PC-3 (cell line): ENCODE data around the gene DDX43. TPM values are rescaled to one million over a fixed set of nuclear protein-coding genes. Genes with fewer than 3 reads are reported as not detected.

Experiments
- ATAC-seq: fragments of 200-7000 bp; cut with Tn5 transposase; 2 replicates; pipeline ENCODE4 v1.9.1; 2020; ENCODE audit warnings: mild to moderate bottlenecking, moderate library complexity
- BruUV-seq: library from RNA; stranded (reverse); fragments of 400-500 nt; replicated peaks from 2 replicates; lab custom pipeline; 2021; lab: Mats Ljungman, UMichigan
- CTCF ChIA-PET: fragments of 300-600 bp; sonication (Branson Sonifier 250); formaldehyde crosslinking; loops from one replicate; lab custom pipeline; 2022; ENCODE audit warnings: antibody characterized with exemption; lab: Charles Lee
- POLR2A ChIA-PET: fragments of 300-600 bp; sonication (Branson Sonifier 250); formaldehyde crosslinking; loops from one replicate; lab custom pipeline; 2022; ENCODE audit warnings: antibody characterized with exemption; ENCODE audit not compliant: unreplicated experiment; lab: Charles Lee
- DNase-seq: peaks from one replicate; pipeline ENCODE4 v3.0.0-alpha.2; 2015
- H2AFZ ChIP-seq: fragments of 300-600 bp; sonication (generic); 2 replicates; pipeline ENCODE4 v1.6.0; 2016; ENCODE audit warnings: antibody characterized with exemption, low read length
- H3F3A ChIP-seq: fragments of 300-600 bp; sonication (generic); one replicate; pipeline ENCODE4 v1.6.0; 2017; ENCODE audit warnings: antibody characterized with exemption, low read length, control low read depth, mild to moderate bottlenecking; ENCODE audit not compliant: unreplicated experiment
- H3K27ac ChIP-seq: fragments of 300-600 bp; sonication (generic); 2 replicates; pipeline ENCODE4 v1.5.1; 2016; ENCODE audit warnings: mild to moderate bottlenecking, low read length
- H3K27me3 ChIP-seq: fragments of 300-600 bp; sonication (generic); 2 replicates; pipeline ENCODE4 v1.6.1; 2016; ENCODE audit warnings: low read length, mixed read lengths
- H3K36me3 ChIP-seq: fragments of 300-600 bp; sonication (generic); 2 replicates; pipeline ENCODE4 v1.6.1; 2016; ENCODE audit warnings: low read depth, mixed run types, low read length, mixed read lengths
- H3K4me1 ChIP-seq: fragments of 300-600 bp; sonication (generic); 2 replicates; pipeline ENCODE4 v1.5.1; 2016; ENCODE audit warnings: low read length; ENCODE audit not compliant: insufficient read depth
- H3K4me2 ChIP-seq: fragments of 300-600 bp; sonication (generic); 2 replicates; pipeline ENCODE4 v1.6.0; 2016; ENCODE audit warnings: low read length
- H3K4me3 ChIP-seq: fragments of 300-600 bp; sonication (generic); 2 replicates; pipeline ENCODE4 v1.5.1; 2016; ENCODE audit warnings: mild to moderate bottlenecking, low read length, mixed read lengths
- H3K79me2 ChIP-seq: fragments of 300-600 bp; sonication (generic); 2 replicates; pipeline ENCODE4 v1.6.1; 2017; ENCODE audit warnings: low read length, mixed read lengths
- H3K9ac ChIP-seq: fragments of 300-600 bp; sonication (generic); 2 replicates; pipeline ENCODE4 v1.6.0; 2016; ENCODE audit warnings: mild to moderate bottlenecking, low read length
- H3K9me2 ChIP-seq: fragments of 300-600 bp; sonication (generic); replicated peaks from 2 replicates; pipeline ENCODE4 v1.6.1; 2016; ENCODE audit warnings: mixed run types, low read length, mixed read lengths
- H3K9me3 ChIP-seq: fragments of 300-600 bp; sonication (generic); 2 replicates; pipeline ENCODE4 v1.6.1; 2016; ENCODE audit warnings: low read length, mixed read lengths
- H4K20me1 ChIP-seq: fragments of 300-600 bp; sonication (generic); 2 replicates; pipeline ENCODE4 v1.6.1; 2016; ENCODE audit warnings: low read length, mixed read lengths
- CTCF ChIP-seq: fragments of 300-600 bp; sonication (generic); conservative IDR thresholded peaks from 2 replicates; pipeline ENCODE4 v1.5.1; 2017; ENCODE audit warnings: antibody characterized with exemption, low read depth, mild to moderate bottlenecking, low read length
- EZH2 ChIP-seq: fragments of 300-600 bp; sonication (generic); IDR thresholded peaks from one replicate; pipeline ENCODE4 v1.6.1; 2017; ENCODE audit warnings: antibody characterized with exemption, mild to moderate bottlenecking, low read length; ENCODE audit not compliant: unreplicated experiment
- EZH2phosphoT487 ChIP-seq: fragments of 300-600 bp; sonication (generic); IDR thresholded peaks from 2 replicates; pipeline ENCODE4 v1.6.1; 2018; ENCODE audit warnings: mild to moderate bottlenecking, antibody characterized with exemption, low read length, borderline replicate concordance
- intact Hi-C: fragments of 100-400 bp; cut with micrococcal nuclease; formaldehyde crosslinking; loops from 2 replicates; pipeline ENCODE4 v1.9.0; 2023
- total RNA-seq: library from RNA; depleted of rRNA; stranded (reverse); fragments of >200 nt; gene quantifications from 2 replicates; pipeline ENCODE4 v1.2.3, GENCODE V29; 2014

The DDX43 gene
- total RNA-seq, 1 experiment from 2014 or later = not detected

GRCh38 chr6:73349311-73349710, 45.3 kb upstream of the DDX43 start:
- H3K4me3 ChIP-seq = no peak overlapping the region
- H3K9me2 ChIP-seq = no peaks in the 10 kb centered on the region
- no peak for ATAC-seq
- no peaks in the 10 kb centered on the region for H3K36me3 ChIP-seq
- no peak overlapping the region for H3K4me2 ChIP-seq
- no peaks in the 10 kb centered on the region for H3K27me3 ChIP-seq
- H3K9me3 ChIP-seq = no peaks in the 10 kb centered on the region
- H3K9ac ChIP-seq = no peak overlapping the region
- BruUV-seq = no TSS peak
- no peaks in the 10 kb centered on the region for H3K4me1 ChIP-seq
- no peaks in the 10 kb centered on the region for H3F3A ChIP-seq
- no peaks in the 10 kb centered on the region for H4K20me1 ChIP-seq
- no peak overlapping the region for H3K27ac ChIP-seq
- no peak for TF ChIP-seq EZH2
- TF ChIP-seq EZH2phosphoT487 = no peak
- TF ChIP-seq CTCF = no peak
- DNase-seq = no peak
- CTCF ChIA-PET = no interaction called here
- no peaks in the 10 kb centered on the region for H3K79me2 ChIP-seq
- POLR2A ChIA-PET = no interaction called here
- intact Hi-C loops = no loop called here
- no peak overlapping the region for H2AFZ ChIP-seq

- Histone ChIP-seq H3K27me3 (no peaks in the 10 kb centered on the region), H3K36me3 (no peaks in the 10 kb centered on the region), H3K9me3 (no peaks in the 10 kb centered on the region), H3K4me3 (no peak within 1 kb of the TSS), H2AFZ (no peak within 1 kb of the TSS), H3K9me2 (no peaks in the 10 kb centered on the region), H4K20me1 (no peaks in the 10 kb centered on the region), H3F3A (no peaks in the 10 kb centered on the region), H3K4me1 (no peaks in the 10 kb centered on the region), H3K4me2 (no peak within 1 kb of the TSS), H3K27ac (no peak within 1 kb of the TSS), H3K79me2 (no peaks in the 10 kb centered on the region), H3K9ac (no peak within 1 kb of the TSS)
- intact Hi-C loops = no loop called here
- CTCF ChIA-PET = no interaction called here
- BruUV-seq = no TSS peak
- POLR2A ChIA-PET = no interaction called here
- DNase-seq (no peak), ATAC-seq (no peak)
- TF ChIP-seq CTCF (no peak), EZH2phosphoT487 (no peak), EZH2 (no peak)
Observed at GRCh38 chr6:73353636-73354593, 40.7 kb upstream of the DDX43 start, which contains the start of gene DPPA5. TSS of gene DPPA5 (minus strand) at chr6:73354276. CDS start at chr6:73354225, 51 bp downstream.

GRCh38 chr6:73362358-73362757, 32.3 kb upstream of the DDX43 start, which contains the start of gene KHDC3L:
TSS of gene KHDC3L (plus strand) at chr6:73362658. CDS start at chr6:73362730, 72 bp downstream.
- no peak for TF ChIP-seq CTCF
- no peak for TF ChIP-seq EZH2
- TF ChIP-seq EZH2phosphoT487 = no peak
- ChIA-PET CTCF (no interaction called here), POLR2A (no interaction called here)
- Histone ChIP-seq H2AFZ (no peak within 1 kb of the TSS), H3K79me2 (no peaks in the 10 kb centered on the region), H3K4me1 (no peaks in the 10 kb centered on the region), H3K9me2 (no peaks in the 10 kb centered on the region), H4K20me1 (no peaks in the 10 kb centered on the region), H3K9me3 (no peaks in the 10 kb centered on the region), H3K4me3 (no peak within 1 kb of the TSS), H3K36me3 (no peaks in the 10 kb centered on the region), H3K27ac (no peak within 1 kb of the TSS), H3K4me2 (no peak within 1 kb of the TSS), H3F3A (no peaks in the 10 kb centered on the region), H3K27me3 (no peaks in the 10 kb centered on the region), H3K9ac (no peak within 1 kb of the TSS)
- intact Hi-C loops = no loop called here
- ATAC-seq = no peak
- no TSS peak for BruUV-seq
- DNase-seq = no peak
